ENCODE results near the gene BMP10. TPM values are rescaled to one million over a fixed set of nuclear protein-coding genes. Genes with fewer than 3 reads are reported as not detected.

BMP10 gene
- total RNA-seq, 1 donor from 2014 or later: not detected

DNA sequence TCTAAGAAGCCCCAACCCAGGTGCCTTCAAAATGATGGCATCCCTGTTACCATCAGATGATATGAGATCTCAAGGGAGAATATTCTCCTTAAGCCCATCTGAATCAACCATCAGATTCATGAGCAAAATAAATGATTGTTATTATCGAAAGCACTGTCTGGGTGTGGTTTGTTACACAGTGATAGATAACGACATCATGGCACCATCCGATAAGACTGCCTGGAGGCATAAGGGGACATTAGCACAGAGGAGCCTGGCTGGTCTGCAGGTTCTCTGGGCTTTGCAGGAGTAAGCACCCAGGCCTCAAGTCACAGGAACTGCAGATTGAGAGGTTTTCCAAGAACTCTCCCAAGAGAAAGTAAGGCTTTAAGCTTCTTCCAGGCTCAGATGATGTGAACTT lies 15.6 kb downstream of the BMP10 start:
- H3K27me3 Mint-ChIP-seq (ENCODE audit: unreplicated experiment): peaks cover 37% of the 10 kb centered on the region
- no peaks in the 10 kb centered on the region for H3K9me3 Mint-ChIP-seq (ENCODE audit: unreplicated experiment)
- TF ChIP-seq, protein P1, sequence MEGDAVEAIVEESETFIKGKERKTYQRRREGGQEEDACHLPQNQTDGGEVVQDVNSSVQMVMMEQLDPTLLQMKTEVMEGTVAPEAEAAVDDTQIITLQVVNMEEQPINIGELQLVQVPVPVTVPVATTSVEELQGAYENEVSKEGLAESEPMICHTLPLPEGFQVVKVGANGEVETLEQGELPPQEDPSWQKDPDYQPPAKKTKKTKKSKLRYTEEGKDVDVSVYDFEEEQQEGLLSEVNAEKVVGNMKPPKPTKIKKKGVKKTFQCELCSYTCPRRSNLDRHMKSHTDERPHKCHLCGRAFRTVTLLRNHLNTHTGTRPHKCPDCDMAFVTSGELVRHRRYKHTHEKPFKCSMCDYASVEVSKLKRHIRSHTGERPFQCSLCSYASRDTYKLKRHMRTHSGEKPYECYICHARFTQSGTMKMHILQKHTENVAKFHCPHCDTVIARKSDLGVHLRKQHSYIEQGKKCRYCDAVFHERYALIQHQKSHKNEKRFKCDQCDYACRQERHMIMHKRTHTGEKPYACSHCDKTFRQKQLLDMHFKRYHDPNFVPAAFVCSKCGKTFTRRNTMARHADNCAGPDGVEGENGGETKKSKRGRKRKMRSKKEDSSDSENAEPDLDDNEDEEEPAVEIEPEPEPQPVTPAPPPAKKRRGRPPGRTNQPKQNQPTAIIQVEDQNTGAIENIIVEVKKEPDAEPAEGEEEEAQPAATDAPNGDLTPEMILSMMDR (IDR thresholded peaks at IDR 0.05): no peak
- no peaks in the 10 kb centered on the region for H3K36me3 Mint-ChIP-seq (ENCODE audit: unreplicated experiment)
- H3K4me3 Mint-ChIP-seq (ENCODE audit: unreplicated experiment): no peak overlapping the region
- H3K27ac Mint-ChIP-seq (ENCODE audit: unreplicated experiment): no peak overlapping the region
- no peak for DNase-seq (ENCODE audit: extremely low spot score, unreplicated experiment)
- no peaks in the 10 kb centered on the region for H3K4me1 Mint-ChIP-seq (ENCODE audit: unreplicated experiment)

DNA sequence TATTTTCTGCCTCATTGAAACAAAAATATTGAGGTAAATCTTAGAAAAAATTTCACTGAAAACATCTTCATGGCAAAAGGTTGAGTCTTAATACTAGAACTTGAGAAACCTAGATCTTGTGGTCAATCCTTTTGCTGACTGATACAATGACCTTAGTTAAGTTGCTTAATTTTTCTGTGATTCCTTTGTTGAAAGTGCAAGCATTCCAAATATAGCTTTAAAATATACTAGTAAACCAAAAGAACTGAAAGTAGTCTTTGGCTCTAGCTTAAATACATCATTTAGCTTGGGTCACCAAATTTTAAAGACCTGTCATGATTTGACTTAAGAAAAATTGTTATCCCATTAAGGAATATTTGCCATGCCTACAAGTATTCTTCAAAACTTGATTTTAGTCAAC lies 16.7 kb downstream of the BMP10 start:
- Mint-ChIP-seq H3K4me3 (ENCODE audit: unreplicated experiment) (no peak overlapping the region), H3K27ac (ENCODE audit: unreplicated experiment) (no peak overlapping the region), H3K36me3 (ENCODE audit: unreplicated experiment) (no peaks in the 10 kb centered on the region), H3K27me3 (ENCODE audit: unreplicated experiment) (peaks cover 33% of the 10 kb centered on the region), H3K9me3 (ENCODE audit: unreplicated experiment) (no peaks in the 10 kb centered on the region), H3K4me1 (ENCODE audit: unreplicated experiment) (no peaks in the 10 kb centered on the region)
- TF ChIP-seq, protein P1 (IDR thresholded peaks at IDR 0.05): no peak
- DNase-seq (ENCODE audit: extremely low spot score, unreplicated experiment): no peak

DNA sequence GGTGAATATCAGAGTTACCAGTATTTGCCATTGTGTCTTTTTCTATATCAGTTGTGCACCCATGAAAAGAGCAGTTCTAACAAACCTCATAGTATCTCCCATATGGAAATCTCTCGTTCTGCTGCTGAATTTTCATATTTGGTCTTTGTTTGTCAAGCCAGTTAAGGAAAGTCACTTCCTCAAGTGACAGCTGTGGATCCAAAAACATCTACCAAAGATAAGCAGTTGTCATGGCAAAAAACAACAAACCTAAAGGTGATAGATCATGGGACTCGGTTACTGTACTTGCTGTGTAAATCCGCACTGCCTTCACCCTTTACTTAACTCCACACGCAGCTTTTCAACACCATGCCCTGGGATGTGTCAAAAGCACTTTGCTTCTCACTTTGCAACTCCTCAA lies 17.3 kb downstream of the BMP10 start:
- Mint-ChIP-seq H3K9me3 (ENCODE audit: unreplicated experiment) (no peaks in the 10 kb centered on the region), H3K36me3 (ENCODE audit: unreplicated experiment) (no peaks in the 10 kb centered on the region), H3K27ac (ENCODE audit: unreplicated experiment) (no peak overlapping the region), H3K4me1 (ENCODE audit: unreplicated experiment) (no peaks in the 10 kb centered on the region), H3K4me3 (ENCODE audit: unreplicated experiment) (no peak overlapping the region), H3K27me3 (ENCODE audit: unreplicated experiment) (peaks cover 34% of the 10 kb centered on the region)
- DNase-seq (ENCODE audit: extremely low spot score, unreplicated experiment): no peak
- TF ChIP-seq, protein P1 (IDR thresholded peaks at IDR 0.05): no peak

DNA sequence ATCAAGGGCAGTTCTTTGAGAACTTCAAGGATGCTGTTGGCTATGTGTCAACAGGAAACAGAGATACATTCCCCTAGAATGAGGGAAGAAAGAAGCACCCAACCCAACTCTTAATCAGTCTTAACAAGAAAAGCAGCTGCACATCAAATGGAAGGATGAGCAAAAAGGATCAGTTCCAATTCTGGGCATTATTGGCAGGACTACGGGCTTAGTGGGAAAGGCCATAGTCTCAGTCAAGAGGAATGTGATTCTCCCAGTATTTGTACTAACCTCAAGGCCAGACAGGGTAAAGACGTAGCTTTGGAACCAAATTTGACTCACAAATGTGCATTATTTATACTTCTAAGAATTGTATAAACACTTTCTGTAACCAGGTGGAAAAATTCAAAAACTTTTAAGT lies 18.2 kb downstream of the BMP10 start:
- Mint-ChIP-seq H3K36me3 (ENCODE audit: unreplicated experiment) (no peaks in the 10 kb centered on the region), H3K9me3 (ENCODE audit: unreplicated experiment) (no peaks in the 10 kb centered on the region), H3K27ac (ENCODE audit: unreplicated experiment) (no peak overlapping the region), H3K27me3 (ENCODE audit: unreplicated experiment) (peaks cover 35% of the 10 kb centered on the region), H3K4me1 (ENCODE audit: unreplicated experiment) (no peaks in the 10 kb centered on the region), H3K4me3 (ENCODE audit: unreplicated experiment) (no peak overlapping the region)
- no peak for DNase-seq (ENCODE audit: extremely low spot score, unreplicated experiment)
- TF ChIP-seq, protein P1 (IDR thresholded peaks at IDR 0.05): no peak

DNA sequence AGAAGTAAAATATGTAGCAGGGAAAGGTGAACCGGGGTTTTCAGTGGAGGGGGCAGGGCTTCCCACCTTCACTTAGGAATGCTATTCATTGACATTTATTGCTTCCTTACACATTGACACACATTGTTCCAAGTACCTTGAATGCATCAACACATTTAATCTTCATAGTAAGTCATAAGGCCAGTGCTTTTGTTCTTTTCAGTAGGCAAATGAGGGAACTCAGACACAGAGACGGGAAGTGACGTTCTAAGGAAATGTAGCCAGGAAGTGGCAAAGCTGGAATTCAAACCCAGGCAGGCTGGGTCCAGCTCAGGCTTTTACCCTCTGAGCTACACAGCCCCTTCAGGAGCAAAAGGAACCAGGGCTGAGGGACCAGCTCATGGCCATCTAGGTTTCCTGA lies 20.7 kb downstream of the BMP10 start:
- no peaks in the 10 kb centered on the region for H3K4me1 Mint-ChIP-seq (ENCODE audit: unreplicated experiment)
- no peak for DNase-seq (ENCODE audit: extremely low spot score, unreplicated experiment)
- H3K4me3 Mint-ChIP-seq (ENCODE audit: unreplicated experiment): no peak overlapping the region
- H3K27ac Mint-ChIP-seq (ENCODE audit: unreplicated experiment): no peak overlapping the region
- TF ChIP-seq, protein P1 (IDR thresholded peaks at IDR 0.05): no peak
- H3K36me3 Mint-ChIP-seq (ENCODE audit: unreplicated experiment): no peaks in the 10 kb centered on the region
- H3K27me3 Mint-ChIP-seq (ENCODE audit: unreplicated experiment): peaks cover 40% of the 10 kb centered on the region
- H3K9me3 Mint-ChIP-seq (ENCODE audit: unreplicated experiment): no peaks in the 10 kb centered on the region
